SK-N-SH (cell line): ENCODE results near the gene ZNF679. TPM values are rescaled to one million over a fixed set of nuclear protein-coding genes. Genes with fewer than 3 reads are reported as not detected.
"Not testable (repeated sequence)": the region's sequence is repeated elsewhere in the genome, so short reads cannot be mapped to it uniquely, and the experiment has no call there.

Experiments
- CTCF ChIA-PET: fragments of 300-600, 350-600 bp; formaldehyde crosslinking; extraction: SDS; loops from one replicate; lab custom pipeline; 2021; lab: Yijun Ruan, JAX
- POLR2A ChIA-PET: fragments of 350-600 bp; sonication (Branson Sonifier 250); formaldehyde crosslinking; extraction: SDS; loops from one replicate; lab custom pipeline; 2020; ENCODE audit warnings: antibody characterized with exemption, inconsistent platforms; lab: Yijun Ruan, JAX
- DNase-seq: peaks from one replicate; pipeline ENCODE4 v3.0.0; 2012
- H2AFZ ChIP-seq: fragments of 200-600 bp; sonication (generic); 2 replicates; pipeline ENCODE4 v1.8.1; 2016; ENCODE audit warnings: antibody characterized with exemption, mild to moderate bottlenecking, low read depth
- H3F3A ChIP-seq: fragments of 200-600 bp; sonication (generic); replicated peaks from 2 replicates; pipeline ENCODE3; 2016; ENCODE audit warnings: antibody characterized with exemption, mild to moderate bottlenecking; ENCODE audit not compliant: insufficient read depth
- H3K27ac ChIP-seq, 2 experiments: fragments of 200-500 bp in 1 of 2; fragments of 200-600 bp in 1 of 2; sonication (Bioruptor generic) in 1 of 2; sonication (generic), shearing (Covaris generic) in 1 of 2; 2 replicates each; pipeline versions ENCODE4 v1.5.1 to v1.6.1; 2014 to 2016; ENCODE audit warnings: low read depth in 2 of 2, inconsistent platforms in 1 of 2, low read length in 1 of 2, mild to moderate bottlenecking in 1 of 2, mixed read lengths in 1 of 2
- H3K27me3 ChIP-seq: fragments of 200-600 bp; sonication (generic), shearing (Covaris generic); 2 replicates; pipeline ENCODE4 v1.6.1; 2016; ENCODE audit warnings: mixed run types; ENCODE audit not compliant: insufficient read depth
- H3K36me3 ChIP-seq, 2 experiments: fragments of 200-500 bp in 1 of 2; fragments of 200-600 bp in 1 of 2; sonication (Bioruptor generic) in 1 of 2; sonication (generic) in 1 of 2; replicated peaks in 1 of 2; 2 replicates each; pipeline versions ENCODE3 to v1.5.1; 2014 to 2016; ENCODE audit warnings: low read length in 1 of 2, mild to moderate bottlenecking in 1 of 2; ENCODE audit not compliant: insufficient read depth in 2 of 2, control insufficient read depth in 1 of 2
- H3K4me1 ChIP-seq, 2 experiments: fragments of 200-500 bp in 1 of 2; fragments of 200-600 bp in 1 of 2; sonication (Bioruptor generic) in 1 of 2; sonication (generic), shearing (Covaris generic) in 1 of 2; 2 replicates each; pipeline versions ENCODE4 v1.5.1 to v1.6.1; 2014 to 2016; ENCODE audit warnings: low read depth in 1 of 2, low read length in 1 of 2, mixed run types in 1 of 2; ENCODE audit not compliant: insufficient read depth in 2 of 2, control insufficient read depth in 1 of 2
- H3K4me2 ChIP-seq: fragments of 200-600 bp; sonication (generic), shearing (Covaris generic); 2 replicates; pipeline ENCODE4 v1.6.1; 2017; ENCODE audit warnings: mixed run types
- H3K4me3 ChIP-seq, 2 experiments: fragments of 200-500 bp in 1 of 2; fragments of 200-600 bp in 1 of 2; sonication (Bioruptor generic) in 1 of 2; sonication (generic), shearing (Covaris generic) in 1 of 2; 2 replicates each; pipeline versions ENCODE4 v1.5.1 to v1.8.1; 2014 to 2016; ENCODE audit warnings: low read depth in 2 of 2, inconsistent platforms in 1 of 2, low read length in 1 of 2, mild to moderate bottlenecking in 1 of 2, mixed read lengths in 1 of 2, moderate library complexity in 1 of 2
- H3K79me2 ChIP-seq: fragments of 200-600 bp; sonication (generic); 2 replicates; pipeline ENCODE4 v1.8.1; 2017; ENCODE audit warnings: mild to moderate bottlenecking; ENCODE audit not compliant: insufficient read depth
- H3K9ac ChIP-seq: fragments of 200-600 bp; sonication (generic); 2 replicates; pipeline ENCODE4 v1.6.1; 2017; ENCODE audit warnings: mixed run types
- H3K9me2 ChIP-seq: fragments of 200-600 bp; sonication (generic); 2 replicates; pipeline ENCODE4 v1.6.1; 2017; ENCODE audit warnings: mixed run types
- H3K9me3 ChIP-seq: fragments of 200-600 bp; sonication (generic); 2 replicates; pipeline ENCODE4 v1.6.1; 2017; ENCODE audit warnings: mixed run types, mild to moderate bottlenecking, moderate library complexity
- H4K20me1 ChIP-seq: fragments of 200-600 bp; sonication (generic); 2 replicates; pipeline ENCODE4 v1.6.1; 2017; ENCODE audit warnings: mild to moderate bottlenecking, mixed run types; ENCODE audit not compliant: insufficient read depth
- CHD2 ChIP-seq: fragments of 150-350 bp; IDR thresholded peaks from 2 replicates; pipeline ENCODE4 v1.6.1; 2018; ENCODE audit warnings: low read length; ENCODE audit not compliant: partially characterized antibody
- EP300 ChIP-seq, 2 experiments: IDR thresholded peaks; 2 replicates each; pipeline versions ENCODE4 v1.4.0 to v1.6.1; 2012; ENCODE audit warnings: borderline replicate concordance in 1 of 2, low read depth in 1 of 2, low read length in 1 of 2
- FOXJ3 ChIP-seq: sonication (generic); formaldehyde crosslinking; IDR thresholded peaks from 2 replicates; pipeline ENCODE4 v1.5.1; 2020; ENCODE audit warnings: mild to moderate bottlenecking, missing genetic modification reagents
- GABPA ChIP-seq: IDR thresholded peaks from 2 replicates; pipeline ENCODE4 v1.4.0; 2012; ENCODE audit warnings: low read depth, mild to moderate bottlenecking
- NRF1 ChIP-seq: IDR thresholded peaks from 2 replicates; pipeline ENCODE4 v1.6.1; 2012; ENCODE audit warnings: low read depth, mild to moderate bottlenecking, low read length
- RAD21 ChIP-seq: IDR thresholded peaks from 2 replicates; pipeline ENCODE4 v1.6.1; 2012; ENCODE audit warnings: mild to moderate bottlenecking, low read length
- RCOR1 ChIP-seq: fragments of 150-350 bp; IDR thresholded peaks from 2 replicates; pipeline ENCODE4 v1.6.1; 2017; ENCODE audit warnings: antibody characterized with exemption, low read length
- TAF1 ChIP-seq: IDR thresholded peaks from 2 replicates; pipeline ENCODE4 v1.6.1; 2012; ENCODE audit warnings: low read depth, mild to moderate bottlenecking, low read length, moderate library complexity, borderline replicate concordance
- WGBS: methylation state at CpG from one replicate; pipeline ENCODE4 v1.1.6; 2017; ENCODE audit warnings: low lambda C conversion rate; 5-methylcytosine and 5-hydroxymethylcytosine counted together
- polyA plus RNA-seq, 3 experiments: library from polyadenylated mRNA; depleted of rRNA; stranded (reverse); fragments of >200 nt; gene quantifications; 2 replicates each; pipeline ENCODE4 v1.2.3, GENCODE V29; 2012
- TF ChIP-seq, protein P1 (sequence below): IDR thresholded peaks from 2 replicates; pipeline ENCODE4 v1.4.0; 2012; ENCODE audit warnings: low read depth, borderline replicate concordance
- TF ChIP-seq, protein P2 (sequence below): fragments of 150-350 bp; IDR thresholded peaks from 2 replicates; pipeline ENCODE4 v1.6.1; 2017; ENCODE audit warnings: antibody characterized with exemption, low read length, low read depth, borderline replicate concordance

Gene ZNF679
- polyA plus RNA-seq, 1 of the 3 experiments (the other 2 are of a cell fraction) = not detected

DNA sequence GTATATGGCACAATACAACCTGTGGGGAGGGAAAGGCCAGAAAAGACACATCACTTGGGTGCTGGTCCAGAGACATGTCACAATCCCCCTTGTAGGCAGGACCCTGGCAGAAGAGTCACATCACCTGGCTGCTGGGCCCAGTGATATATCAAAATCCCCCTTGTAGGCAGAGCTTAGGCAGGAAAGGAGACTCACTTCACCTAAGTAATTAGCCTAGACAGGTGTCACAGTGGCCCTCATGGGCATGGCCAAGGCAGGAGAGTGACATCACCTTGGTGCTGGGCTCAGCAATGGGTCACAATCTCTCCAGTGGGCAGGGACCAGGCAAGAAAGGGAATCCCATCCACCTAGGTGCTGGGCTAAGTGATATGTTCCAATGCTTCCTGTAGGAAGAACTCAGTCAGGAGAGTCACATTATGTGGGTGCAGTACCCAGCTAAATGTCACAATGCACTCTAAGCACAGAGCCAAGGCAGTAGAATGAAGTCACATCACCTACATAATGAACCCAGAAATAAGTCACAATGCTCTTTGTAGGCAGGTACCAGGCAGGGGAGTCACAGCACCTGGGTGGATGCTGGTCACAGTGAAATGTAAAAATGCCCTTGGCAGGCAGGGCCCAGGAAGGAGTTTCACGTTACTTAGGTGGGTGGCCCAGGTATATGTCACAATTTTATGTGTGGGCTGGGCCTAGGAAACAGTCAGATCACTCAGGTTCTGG lies 66.6 kb downstream of the ZNF679 start:
- no peaks in the 10 kb centered on the region for H3K27me3 ChIP-seq

DNA sequence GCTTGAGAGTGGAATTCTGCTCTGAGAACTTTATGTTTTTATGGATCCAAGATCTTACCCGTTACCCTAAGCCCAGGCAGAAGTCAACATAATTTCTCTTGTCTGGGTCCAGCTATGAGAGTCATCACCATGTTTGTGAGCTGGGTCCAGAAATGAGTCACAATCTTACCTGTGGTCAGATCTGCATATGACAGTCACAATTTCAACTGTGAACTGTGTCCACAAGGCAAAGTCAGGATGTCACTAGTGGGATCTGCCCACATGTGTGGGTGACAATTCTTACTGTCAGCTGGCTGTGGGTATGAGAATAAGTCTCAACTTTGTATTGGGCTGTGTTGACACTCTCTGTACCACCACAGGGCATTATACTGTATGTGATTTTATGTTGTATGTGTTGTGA lies 69.1 kb downstream of the ZNF679 start:
- H3K9me3 ChIP-seq, H3K4me1 ChIP-seq, H2AFZ ChIP-seq, DNase-seq, H3K27ac ChIP-seq, H3K9me2 ChIP-seq, H3K4me2 ChIP-seq, CTCF ChIA-PET, H3K27me3 ChIP-seq, POLR2A ChIA-PET, H3K36me3 ChIP-seq, H4K20me1 ChIP-seq, H3F3A ChIP-seq, H3K79me2 ChIP-seq, H3K9ac ChIP-seq, H3K4me3 ChIP-seq: not testable (repeated sequence)
- 0% methylated on average over 1 of the region's 1 CpG for WGBS

More for the DNA sequence above, 66.6 kb downstream of the ZNF679 start:
- Histone ChIP-seq H4K20me1 (no peaks in the 10 kb centered on the region), H3F3A (no peaks in the 10 kb centered on the region), H3K4me3 (no peak overlapping the region), H3K9me3 (no peaks in the 10 kb centered on the region), H3K9ac (no peak overlapping the region), H3K4me2 (no peak overlapping the region)
- POLR2A ChIA-PET = no interaction called here
- 0% methylated on average over 1 of the region's 1 CpG for WGBS
- no peak for DNase-seq
- TF ChIP-seq GABPA (no peak), TAF1 (no peak), RCOR1 (no peak), CHD2 (no peak), EP300 (IDR thresholded peaks at IDR 0.05; ENCODE audit: borderline replicate concordance in 1 of 2, low read depth in 1 of 2, low read length in 1 of 2) (no peak), NRF1 (no peak), FOXJ3 (no peak), RAD21 (no peak)
- TF ChIP-seq, protein P1, sequence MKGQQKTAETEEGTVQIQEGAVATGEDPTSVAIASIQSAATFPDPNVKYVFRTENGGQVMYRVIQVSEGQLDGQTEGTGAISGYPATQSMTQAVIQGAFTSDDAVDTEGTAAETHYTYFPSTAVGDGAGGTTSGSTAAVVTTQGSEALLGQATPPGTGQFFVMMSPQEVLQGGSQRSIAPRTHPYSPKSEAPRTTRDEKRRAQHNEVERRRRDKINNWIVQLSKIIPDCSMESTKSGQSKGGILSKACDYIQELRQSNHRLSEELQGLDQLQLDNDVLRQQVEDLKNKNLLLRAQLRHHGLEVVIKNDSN = no peak
- TF ChIP-seq, protein P2, sequence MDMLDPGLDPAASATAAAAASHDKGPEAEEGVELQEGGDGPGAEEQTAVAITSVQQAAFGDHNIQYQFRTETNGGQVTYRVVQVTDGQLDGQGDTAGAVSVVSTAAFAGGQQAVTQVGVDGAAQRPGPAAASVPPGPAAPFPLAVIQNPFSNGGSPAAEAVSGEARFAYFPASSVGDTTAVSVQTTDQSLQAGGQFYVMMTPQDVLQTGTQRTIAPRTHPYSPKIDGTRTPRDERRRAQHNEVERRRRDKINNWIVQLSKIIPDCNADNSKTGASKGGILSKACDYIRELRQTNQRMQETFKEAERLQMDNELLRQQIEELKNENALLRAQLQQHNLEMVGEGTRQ = no peak
- TF ChIP-seq, all 33 proteins: peak for 0
- no peaks in the 10 kb centered on the region for H3K4me1 ChIP-seq
- no peaks in the 10 kb centered on the region for H3K9me2 ChIP-seq
- no peaks in the 10 kb centered on the region for H3K79me2 ChIP-seq
- no peak overlapping the region for H3K27ac ChIP-seq
- no peak overlapping the region for H2AFZ ChIP-seq
- H3K36me3 ChIP-seq = no peaks in the 10 kb centered on the region
- CTCF ChIA-PET = no interaction called here
